IMR-90 (cell line): ENCODE results near the gene ARF1. TPM values are rescaled to one million over a fixed set of nuclear protein-coding genes. Genes with fewer than 3 reads are reported as not detected.

Experiments
- ATAC-seq: fragments of 200-7000 bp; cut with Tn5 transposase; 2 replicates; pipeline ENCODE4 v1.9.1; 2020; ENCODE audit warnings: low read depth, mild to moderate bottlenecking, moderate library complexity
- BruUV-seq: library from RNA; stranded (reverse); fragments of 400-500 nt; replicated peaks from 2 replicates; lab custom pipeline; 2021; lab: Mats Ljungman, UMichigan
- CTCF ChIA-PET: fragments of 300-600 bp; formaldehyde crosslinking; extraction: SDS; loops from one replicate; lab custom pipeline; 2021; ENCODE audit warnings: antibody characterized with exemption; lab: Yijun Ruan, JAX
- POLR2A ChIA-PET: fragments of 300-600 bp; sonication (Branson Sonifier 250); formaldehyde crosslinking; loops from one replicate; lab custom pipeline; 2022; ENCODE audit warnings: antibody characterized with exemption; ENCODE audit not compliant: unreplicated experiment; lab: Charles Lee
- DNase-seq: peaks from one replicate; pipeline ENCODE4 v3.0.0; 2013
- H2AFZ ChIP-seq: replicated peaks from 2 replicates; pipeline ENCODE3; 2013; ENCODE audit warnings: low read length, mild to moderate bottlenecking; ENCODE audit not compliant: poor library complexity
- H2AK5ac ChIP-seq: 2 replicates; pipeline ENCODE4 v1.6.1; 2013; ENCODE audit warnings: low read depth, low read length, inconsistent platforms
- H2AK9ac ChIP-seq: replicated peaks from 2 replicates; pipeline ENCODE3; 2013; ENCODE audit warnings: mild to moderate bottlenecking, low read depth, low read length, moderate library complexity; ENCODE audit not compliant: poor library complexity
- H2BK120ac ChIP-seq: 2 replicates; pipeline ENCODE4 v1.6.1; 2013; ENCODE audit warnings: low read depth, low read length, inconsistent platforms
- H2BK15ac ChIP-seq: 3 replicates; pipeline ENCODE4 v1.6.1; 2013; ENCODE audit warnings: low read depth, low read length, inconsistent platforms
- H2BK20ac ChIP-seq: 2 replicates; pipeline ENCODE4 v1.6.1; 2013; ENCODE audit warnings: low read depth, mild to moderate bottlenecking, inconsistent platforms, low read length, moderate library complexity
- H2BK5ac ChIP-seq: 2 replicates; pipeline ENCODE4 v1.6.1; 2013; ENCODE audit warnings: mild to moderate bottlenecking, low read depth, low read length, inconsistent platforms; ENCODE audit not compliant: poor library complexity, severe bottlenecking
- H3K14ac ChIP-seq: replicated peaks from 2 replicates; pipeline ENCODE4 v1.6.1; 2013; ENCODE audit warnings: low read depth, low read length, inconsistent platforms
- H3K18ac ChIP-seq: 2 replicates; pipeline ENCODE4 v1.6.1; 2013; ENCODE audit warnings: low read depth, low read length, control low read depth
- H3K23ac ChIP-seq: 2 replicates; pipeline ENCODE4 v1.6.1; 2013; ENCODE audit warnings: low read depth, low read length, inconsistent platforms
- H3K27ac ChIP-seq: 2 replicates; pipeline ENCODE4 v1.5.1; 2013; ENCODE audit warnings: mild to moderate bottlenecking, control low read depth, low read length; ENCODE audit not compliant: insufficient read depth
- H3K27me3 ChIP-seq: 2 replicates; pipeline ENCODE4 v1.6.1; 2013; ENCODE audit warnings: low read length; ENCODE audit not compliant: control insufficient read depth, insufficient read depth
- H3K36me3 ChIP-seq: 2 replicates; pipeline ENCODE4 v1.6.1; 2013; ENCODE audit warnings: low read length, mixed read lengths; ENCODE audit not compliant: control insufficient read depth, insufficient read depth
- H3K4ac ChIP-seq: 2 replicates; pipeline ENCODE4 v1.6.1; 2013; ENCODE audit warnings: low read depth, low read length, inconsistent platforms
- H3K4me1 ChIP-seq: 2 replicates; pipeline ENCODE4 v1.6.1; 2013; ENCODE audit warnings: low read length, mixed read lengths; ENCODE audit not compliant: control insufficient read depth, insufficient read depth
- H3K4me2 ChIP-seq: 2 replicates; pipeline ENCODE4 v1.6.1; 2013; ENCODE audit warnings: low read depth, mild to moderate bottlenecking, control low read depth, low read length, moderate library complexity
- H3K4me3 ChIP-seq: 2 replicates; pipeline ENCODE4 v1.5.1; 2013; ENCODE audit warnings: low read depth, mild to moderate bottlenecking, control low read depth, low read length, moderate library complexity; ENCODE audit not compliant: insufficient read depth
- H3K56ac ChIP-seq: 2 replicates; pipeline ENCODE4 v1.6.1; 2013; ENCODE audit warnings: low read length, inconsistent platforms; ENCODE audit not compliant: insufficient read depth; ENCODE audit errors: extremely low read depth
- H3K79me1 ChIP-seq, 2 experiments: 2 replicates each; pipeline ENCODE4 v1.6.1; 2013; ENCODE audit warnings: low read length in 2 of 2, inconsistent platforms in 1 of 2, low read depth in 1 of 2
- H3K9ac ChIP-seq: 2 replicates; pipeline ENCODE4 v1.6.1; 2013; ENCODE audit warnings: low read depth, low read length, control low read depth
- H3K9me1 ChIP-seq: 2 replicates; pipeline ENCODE4 v1.6.1; 2013; ENCODE audit warnings: low read length, inconsistent platforms; ENCODE audit not compliant: insufficient read depth
- H3K9me3 ChIP-seq: 2 replicates; pipeline ENCODE4 v1.6.1; 2013; ENCODE audit warnings: low read length; ENCODE audit not compliant: control insufficient read depth, insufficient read depth
- H4K20me1 ChIP-seq: 2 replicates; pipeline ENCODE4 v1.6.1; 2013; ENCODE audit warnings: low read length, inconsistent platforms; ENCODE audit not compliant: insufficient read depth
- H4K5ac ChIP-seq: 2 replicates; pipeline ENCODE4 v1.6.1; 2013; ENCODE audit warnings: mild to moderate bottlenecking, low read depth, low read length, control low read depth
- H4K8ac ChIP-seq, 2 experiments: 2 replicates each; pipeline ENCODE4 v1.6.1; 2013; ENCODE audit warnings: low read depth in 2 of 2, low read length in 2 of 2, control low read depth in 1 of 2, inconsistent platforms in 1 of 2
- H4K91ac ChIP-seq: 2 replicates; pipeline ENCODE4 v1.6.1; 2013; ENCODE audit warnings: low read depth, low read length, inconsistent platforms; ENCODE audit not compliant: insufficient read depth
- MAZ ChIP-seq: IDR thresholded peaks from 2 replicates; pipeline ENCODE4 v1.6.1; 2012; ENCODE audit warnings: low read depth, mild to moderate bottlenecking, low read length, improper control_type of control experiment, moderate library complexity, borderline replicate concordance
- MXI1 ChIP-seq: IDR thresholded peaks from 2 replicates; pipeline ENCODE4 v1.6.1; 2012; ENCODE audit warnings: low read depth, mild to moderate bottlenecking, low read length, moderate library complexity, borderline replicate concordance
- POLR2A ChIP-seq: IDR thresholded peaks from 2 replicates; pipeline ENCODE4 v1.6.1; 2012; ENCODE audit warnings: mild to moderate bottlenecking, low read depth, low read length
- RFX5 ChIP-seq: IDR thresholded peaks from 2 replicates; pipeline ENCODE4 v1.8.0; 2012; ENCODE audit warnings: low read depth, mild to moderate bottlenecking, low read length, moderate library complexity
- USF2 ChIP-seq: fragments of 150-350 bp; IDR thresholded peaks from 2 replicates; pipeline ENCODE4 v1.6.1; 2017; ENCODE audit warnings: mild to moderate bottlenecking, antibody characterized with exemption, low read length, low read depth
- WGBS, 2 experiments: methylation state at CpG; one replicate each; pipeline versions ENCODE4 v1.1.5 to v1.1.7; 2013; ENCODE audit warnings: missing lambda C conversion rate in 2 of 2; ENCODE audit not compliant: insufficient read length in 1 of 2; ENCODE audit errors: extremely low coverage in 2 of 2; 5-methylcytosine and 5-hydroxymethylcytosine counted together
- dilution Hi-C: fragments of 300-500 bp; cut with HindIII; formaldehyde crosslinking; loops from one replicate; pipeline ENCODE4 v1.14.3; 2018; ENCODE audit warnings: low sequenced_read_pairs; ENCODE audit not compliant: unreplicated experiment
- in situ Hi-C: fragments of 300-500 bp; cut with MboI; formaldehyde crosslinking; loops from 3 replicates; pipeline ENCODE4 v1.14.3; 2019; ENCODE audit warnings: low sequenced_read_pairs, inconsistent platforms, mixed read lengths
- intact Hi-C: fragments of 100-400 bp; cut with micrococcal nuclease; formaldehyde crosslinking; loops from 2 replicates; pipeline ENCODE4 v1.10.0; 2022
- polyA plus RNA-seq, 3 experiments: library from polyadenylated mRNA; depleted of rRNA; stranded (reverse); fragments of >200 nt; gene quantifications; 2 replicates each; pipeline ENCODE4 v1.2.3, GENCODE V29; 2012; ENCODE audit warnings: low replicate concordance in 1 of 3
- total RNA-seq: library from RNA; depleted of rRNA; stranded (reverse); fragments of >200 nt; gene quantifications from 2 replicates; pipeline ENCODE4 v1.2.3, GENCODE V29; 2012

ARF1 gene
- total and polyA plus RNA-seq, 2 of the 4 experiments (the other 2 are of a cell fraction), result 330 to 1,100 TPM

- no peak for TF ChIP-seq USF2
These were observed 8.5 kb upstream of the ARF1 start (continued) for GRCh38 chr1:228073857-228074545.

GRCh38 chr1:228074954-228075730, 7.4 kb upstream of the ARF1 start:
- POLR2A ChIA-PET, result no interaction called here
- DNase-seq, result no peak

More at GRCh38 chr1:228074954-228075730, 7.4 kb upstream of the ARF1 start:
- Histone ChIP-seq H3K56ac (no peak overlapping the region), H3K18ac (no peak overlapping the region), H3K4me2 (no peak overlapping the region), H3K4me3 (no peak overlapping the region), H4K20me1 (peaks cover 23% of the 10 kb centered on the region), H3K79me1 (peaks cover 3 to 10% of the 10 kb centered on the region in 2 experiments; a peak in 2 of 4 replicates), H3K4me1 (no peaks in the 10 kb centered on the region), H3K23ac (no peak overlapping the region), H3K14ac (no peak overlapping the region), H2BK120ac (no peak overlapping the region), H2BK20ac (no peak overlapping the region), H4K5ac (no peak overlapping the region), H3K27me3 (peaks cover 6% of the 10 kb centered on the region), H3K27ac (no peak overlapping the region), H3K9ac (no peak overlapping the region), H3K4ac (no peak overlapping the region), H2BK15ac (no peak overlapping the region), H4K91ac (no peak overlapping the region), H3K9me1 (no peaks in the 10 kb centered on the region; the same call in 1 of the 2 replicates), H4K8ac (no peak overlapping the region), H3K36me3 (no peaks in the 10 kb centered on the region), H2AK5ac (no peak overlapping the region), H2AFZ (no peak overlapping the region), H2BK5ac (no peak overlapping the region), H2AK9ac (no peak overlapping the region), H3K9me3 (no peaks in the 10 kb centered on the region)
- CTCF ChIA-PET, result no interaction called here
- in situ Hi-C loops, result no loop called here
- TF ChIP-seq MXI1 (no peak), RFX5 (peak; percentile 92), POLR2A (no peak), MAZ (no peak)
- dilution Hi-C loops, result no loop called here
- no TSS peak for BruUV-seq
- no peak for ATAC-seq
- intact Hi-C loops, result no loop called here
- WGBS, 2 experiments, result 39% methylated on average over 2 of the region's 18 CpGs; no CpG with 5 or more reads in 1 of the 2 experiments
